Aorta (tissue), 5 donors: Measurements from ENCODE around the gene PDE1A. TPM values are rescaled to one million over a fixed set of nuclear protein-coding genes. Genes with fewer than 3 reads are reported as not detected.
A peak's percentile ranks its signal among the peaks of the same experiment; 100 is the strongest.

ENCODE experiments used
- ATAC-seq: fragments of 200-7000 bp; cut with Tn5 transposase; one replicate; pipeline ENCODE4 v1.9.1; 2022; ENCODE audit warnings: moderate library complexity; ENCODE audit not compliant: low FRiP score
- DNase-seq, 2 donors: peaks; one replicate each; pipeline ENCODE4 v3.0.0-alpha.2; 2020
- H3K27ac ChIP-seq, 2 donors: one replicate each; pipeline ENCODE4 v1.5.1; 2013; ENCODE audit warnings: low read length in 2 of 2, mild to moderate bottlenecking in 2 of 2, moderate library complexity in 2 of 2, control low read depth in 1 of 2, inconsistent platforms in 1 of 2, low read depth in 1 of 2
- H3K27me3 ChIP-seq, 2 donors: one replicate each; pipeline ENCODE4 v1.6.1; 2013; ENCODE audit warnings: control low read depth in 1 of 2, low read length in 1 of 2, mild to moderate bottlenecking in 1 of 2, moderate library complexity in 1 of 2; ENCODE audit not compliant: insufficient read depth in 2 of 2, control insufficient read depth in 1 of 2
- H3K36me3 ChIP-seq, 2 donors: one replicate each; pipeline ENCODE4 v1.6.1; 2013; ENCODE audit warnings: control low read depth in 1 of 2, low read length in 1 of 2, mild to moderate bottlenecking in 1 of 2; ENCODE audit not compliant: insufficient read depth in 2 of 2, control insufficient read depth in 1 of 2
- H3K4me1 ChIP-seq, 2 donors: one replicate each; pipeline ENCODE4 v1.6.1; 2013; ENCODE audit warnings: low read length in 2 of 2, control low read depth in 1 of 2, mild to moderate bottlenecking in 1 of 2, moderate library complexity in 1 of 2; ENCODE audit not compliant: insufficient read depth in 2 of 2, control insufficient read depth in 1 of 2
- H3K4me3 ChIP-seq, 2 donors: one replicate each; pipeline ENCODE4 v1.5.1; 2013; ENCODE audit warnings: low read length in 2 of 2, control low read depth in 1 of 2, mild to moderate bottlenecking in 1 of 2
- H3K9me3 ChIP-seq: one replicate; pipeline ENCODE4 v1.6.1; 2013; ENCODE audit warnings: mild to moderate bottlenecking, low read length; ENCODE audit not compliant: control insufficient read depth
- WGBS, 2 donors: extraction: QIAGEN DNeasy Blood & Tissue Kit; methylation state at CpG; one replicate each; pipeline ENCODE4 v1.1.7; 2013; 5-methylcytosine and 5-hydroxymethylcytosine counted together
- intact Hi-C, 2 donors: fragments of 100-400 bp; cut with DNase I; formaldehyde crosslinking; loops; one replicate each; pipeline versions ENCODE4 v1.14.2 to v1.15.0; 2022
- polyA plus RNA-seq, 2 donors: library from polyadenylated mRNA; stranded (reverse); fragments of 200-250 nt; gene quantifications; one replicate each; pipeline ENCODE4 v1.2.3, GENCODE V29; 2013
- total RNA-seq, 2 donors: library from RNA; stranded (reverse); fragmentation: NEBNext Ultra II Directional; extraction: Animal tissue kit (Norgen Biotek cat#: 25700); gene quantifications; one replicate each; pipeline ENCODE4 v1.2.1, GENCODE V29; 2021
- donor health status: healthy with polysubstance abuse.
- donor health status: Bipolar disorder and iron deficiency.
- donor health status: DM: no; HTN: no; CAD: no.
- donor health status: DM: no; HTN: no; CAD: no.
- donor health status: DM: yes; HTN: yes; CAD: no.

Gene PDE1A
- total and polyA plus RNA-seq, 4 donors = 17.1 to 34.1 (median 27.6) TPM

DNA sequence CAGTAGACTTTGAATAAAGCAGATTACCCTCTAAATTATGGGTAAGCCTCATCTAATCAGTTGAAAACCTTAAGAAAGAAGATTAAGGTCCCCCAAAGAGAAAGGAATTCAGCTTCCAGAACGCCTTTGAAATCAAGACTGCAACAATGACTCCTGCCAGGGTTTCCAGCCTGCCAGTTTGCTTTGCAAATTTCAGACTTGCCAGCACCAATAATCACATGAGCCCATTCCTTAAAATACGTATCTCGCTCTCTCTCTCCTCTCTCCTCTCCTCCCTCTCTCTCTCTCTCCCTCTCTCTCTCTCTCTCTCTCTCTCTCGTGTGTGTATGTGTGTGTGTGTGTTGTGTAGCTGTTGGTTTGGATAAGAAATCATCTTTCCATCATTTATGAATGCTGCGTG lies 184.2 kb downstream of the PDE1A start:
- intact Hi-C loops = loop anchor here in 1 of 2 donors (10.0 kb wide), 1 partner anchor 182 kb away; the partner anchor contains the start of gene PDE1A
- DNase-seq = no peak
- Histone ChIP-seq H3K36me3 (no peaks in the 10 kb centered on the region), H3K27ac (no peak overlapping the region), H3K27me3 (no peaks in the 10 kb centered on the region), H3K4me1 (peaks cover 0 to 2% of the 10 kb centered on the region in 2 donors), H3K9me3 (no peaks in the 10 kb centered on the region), H3K4me3 (no peak overlapping the region)
- no peak for ATAC-seq
- 14 to 22% methylated on average over 5 of the region's 5 CpGs for WGBS, 2 donors

DNA sequence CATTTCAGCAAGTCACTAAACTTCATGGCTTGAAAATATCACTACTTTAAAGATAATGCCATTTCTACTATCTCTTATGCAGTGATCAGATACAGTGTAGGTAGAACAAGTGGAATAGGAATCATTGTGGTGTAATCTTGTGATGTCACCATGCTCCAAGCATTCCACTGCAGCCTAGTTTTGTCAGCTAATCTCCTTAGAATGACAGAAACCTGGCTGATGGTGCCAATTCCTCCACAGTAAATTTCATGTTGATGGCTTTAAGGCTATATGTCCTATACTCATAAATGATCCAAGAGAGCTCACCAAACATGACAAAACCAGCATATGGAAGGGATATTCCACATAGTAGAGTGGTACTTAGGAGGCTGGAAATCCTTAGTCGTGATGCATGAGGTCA lies 184.9 kb downstream of the PDE1A start:
- no peak for ATAC-seq
- intact Hi-C loops = loop anchor here in 1 of 2 donors (10.0 kb wide), 1 partner anchor 183 kb away; the partner anchor contains the start of gene PDE1A
- H3K27me3 ChIP-seq = no peaks in the 10 kb centered on the region
- H3K4me3 ChIP-seq = no peak overlapping the region
- no peak overlapping the region for H3K27ac ChIP-seq
- 75 to 80% methylated on average over 1 of the region's 1 CpG for WGBS, 2 donors
- no peaks in the 10 kb centered on the region for H3K36me3 ChIP-seq
- DNase-seq = no peak
- peaks cover 0 to 2% of the 10 kb centered on the region in 2 donors for H3K4me1 ChIP-seq
- H3K9me3 ChIP-seq = no peaks in the 10 kb centered on the region

DNA sequence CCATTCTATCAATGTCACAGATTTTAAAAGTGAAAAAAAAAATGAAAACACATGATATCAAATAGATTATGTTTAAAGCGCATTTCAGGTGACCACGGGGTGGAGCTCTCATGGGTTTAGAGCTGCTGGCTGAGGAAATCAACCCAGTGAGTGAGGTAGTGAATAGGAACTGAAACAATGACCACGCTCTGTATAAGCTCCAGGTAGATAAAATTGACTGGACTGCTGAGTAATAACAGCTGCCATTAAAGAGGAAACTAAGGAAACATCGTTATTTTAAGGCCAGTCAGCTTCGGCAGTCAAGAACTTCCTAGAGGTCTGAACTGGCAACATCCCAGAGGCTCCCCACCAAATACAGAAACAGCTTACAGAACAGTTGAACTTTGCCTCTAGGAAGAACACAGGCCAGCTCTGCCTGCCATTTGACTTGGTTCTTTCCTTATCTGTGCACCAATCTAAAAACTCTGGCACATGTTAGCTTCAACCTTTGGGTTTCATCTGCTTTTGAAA lies 185.9 kb downstream of the PDE1A start:
- WGBS, 2 donors = 46 to 47% methylated on average over 5 of the region's 5 CpGs
- Histone ChIP-seq H3K27me3 (no peaks in the 10 kb centered on the region), H3K4me3 (no peak overlapping the region), H3K36me3 (no peaks in the 10 kb centered on the region), H3K9me3 (no peaks in the 10 kb centered on the region), H3K4me1 (peaks cover 0 to 2% of the 10 kb centered on the region in 2 donors), H3K27ac (peak overlapping the region in 1 of 2 donors; percentile 29)
- DNase-seq (no peak), ATAC-seq (peak; percentile 73)
- intact Hi-C loops = loop anchor here in 1 of 2 donors (10.0 kb wide), 1 partner anchor 184 kb away; the partner anchor contains the start of gene PDE1A

DNA sequence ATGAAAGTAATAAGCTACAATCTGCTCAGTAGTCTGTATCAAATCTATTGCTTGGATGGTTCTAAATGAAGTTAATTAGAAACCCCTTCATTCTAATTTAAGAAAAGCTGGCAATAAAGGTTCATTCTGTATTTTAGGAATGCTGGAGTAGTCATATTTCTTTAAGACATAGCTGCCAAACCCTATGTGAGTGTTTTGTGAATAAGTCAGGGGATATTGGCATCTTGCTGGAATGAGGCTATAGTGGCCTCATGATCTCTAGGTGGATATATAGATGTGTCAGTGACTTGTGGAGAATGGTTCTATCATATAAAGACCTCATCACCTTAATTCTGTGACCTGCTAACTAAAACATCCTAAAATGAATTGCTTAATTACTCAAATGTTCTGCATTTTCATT lies 196.3 kb downstream of the PDE1A start:
- H3K27me3 ChIP-seq = no peaks in the 10 kb centered on the region
- ATAC-seq (no peak), DNase-seq (no peak)
- peaks cover 0 to 2% of the 10 kb centered on the region in 2 donors for H3K36me3 ChIP-seq
- no peaks in the 10 kb centered on the region for H3K4me1 ChIP-seq
- no peak overlapping the region for H3K27ac ChIP-seq
- intact Hi-C loops = no loop called here
- H3K9me3 ChIP-seq = no peaks in the 10 kb centered on the region
- no peak overlapping the region for H3K4me3 ChIP-seq

DNA sequence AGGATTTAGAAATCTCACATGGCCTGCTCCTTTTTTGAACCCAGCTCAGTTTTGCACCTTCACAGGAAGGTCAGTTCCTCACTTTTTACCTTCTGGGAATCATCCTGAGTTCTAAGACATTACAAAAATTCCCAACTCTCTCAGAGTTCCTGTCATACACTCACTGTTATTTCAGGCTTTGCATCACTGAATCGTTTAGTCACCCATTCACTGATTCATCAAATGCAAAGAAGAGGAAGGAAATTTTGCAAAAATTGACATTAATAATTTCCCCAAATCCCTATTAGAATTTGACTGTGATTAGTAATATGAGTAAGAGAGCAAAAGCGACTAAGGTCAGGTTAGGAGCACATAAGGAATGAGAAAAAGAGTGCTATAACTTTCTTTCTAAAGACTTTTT lies 197.5 kb downstream of the PDE1A start:
- intact Hi-C loops = no loop called here
- no peaks in the 10 kb centered on the region for H3K4me1 ChIP-seq
- 80 to 82% methylated on average over 2 of the region's 2 CpGs for WGBS, 2 donors
- H3K27ac ChIP-seq = no peak overlapping the region
- H3K27me3 ChIP-seq = no peaks in the 10 kb centered on the region
- no peak overlapping the region for H3K4me3 ChIP-seq
- peaks cover 0 to 2% of the 10 kb centered on the region in 2 donors for H3K36me3 ChIP-seq
- ATAC-seq = no peak
- no peak for DNase-seq
- no peaks in the 10 kb centered on the region for H3K9me3 ChIP-seq

DNA sequence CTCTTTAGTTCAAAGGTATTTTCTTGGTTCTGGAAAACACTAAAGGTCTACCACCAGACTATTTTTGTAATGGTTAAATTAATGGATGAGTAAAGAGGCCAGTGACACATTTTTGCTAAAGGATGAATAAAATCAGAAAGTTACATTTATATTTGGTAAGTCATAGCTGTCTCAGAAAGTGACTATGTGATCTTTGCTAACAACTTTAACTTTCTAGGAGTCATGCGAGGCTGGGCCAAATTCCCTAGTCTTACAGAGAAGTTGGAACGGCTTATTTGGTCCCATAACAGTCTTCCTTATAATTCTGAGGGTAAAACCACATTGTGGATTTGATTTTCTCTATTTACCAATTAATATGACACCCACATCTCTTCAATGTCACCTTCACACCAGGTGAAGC lies 198.1 kb downstream of the PDE1A start:
- Histone ChIP-seq H3K36me3 (peaks cover 0 to 2% of the 10 kb centered on the region in 2 donors), H3K4me1 (no peaks in the 10 kb centered on the region), H3K27me3 (no peaks in the 10 kb centered on the region), H3K9me3 (no peaks in the 10 kb centered on the region), H3K4me3 (no peak overlapping the region), H3K27ac (no peak overlapping the region)
- intact Hi-C loops = no loop called here
- DNase-seq (no peak), ATAC-seq (no peak)
- 48 to 57% methylated on average over 2 of the region's 2 CpGs for WGBS, 2 donors

GRCh38 chr2:182228073-182228473 lies 198.8 kb downstream of the PDE1A start:
- H3K27ac ChIP-seq = no peak overlapping the region
- no peaks in the 10 kb centered on the region for H3K27me3 ChIP-seq
- H3K4me3 ChIP-seq = no peak overlapping the region
- no peaks in the 10 kb centered on the region for H3K4me1 ChIP-seq
- DNase-seq (no peak), ATAC-seq (no peak)
- H3K9me3 ChIP-seq = no peaks in the 10 kb centered on the region
- peaks cover 0 to 2% of the 10 kb centered on the region in 2 donors for H3K36me3 ChIP-seq
- intact Hi-C loops = no loop called here
- WGBS, 2 donors = 69 to 73% methylated on average over 2 of the region's 2 CpGs

GRCh38 chr2:182226807-182227206 lies 200.0 kb downstream of the PDE1A start:
- Histone ChIP-seq H3K27ac (no peak overlapping the region), H3K27me3 (no peaks in the 10 kb centered on the region), H3K9me3 (no peaks in the 10 kb centered on the region), H3K36me3 (peaks cover 2% of the 10 kb centered on the region in 2 donors), H3K4me3 (no peak overlapping the region), H3K4me1 (no peaks in the 10 kb centered on the region)
- DNase-seq (no peak), ATAC-seq (no peak)
- intact Hi-C loops = no loop called here
- 92 to 93% methylated on average over 4 of the region's 4 CpGs for WGBS, 2 donors

- H3K27ac ChIP-seq = no peak overlapping the region
- WGBS, 2 donors = 97% methylated on average over 3 of the region's 3 CpGs
- no peak overlapping the region for H3K4me3 ChIP-seq
- peaks cover 2% of the 10 kb centered on the region in 2 donors for H3K36me3 ChIP-seq
- H3K27me3 ChIP-seq = no peaks in the 10 kb centered on the region
- DNase-seq = no peak
- intact Hi-C loops = no loop called here
- ATAC-seq = no peak
- no peaks in the 10 kb centered on the region for H3K9me3 ChIP-seq
- H3K4me1 ChIP-seq = no peaks in the 10 kb centered on the region
Observed at GRCh38 chr2:182224669-182225068, 202.2 kb downstream of the PDE1A start.
